Islet precursor cell (in vitro differentiated cells): ENCODE results near the gene MIX23.

ENCODE experiments used
- DNase-seq: peaks from one replicate; pipeline ENCODE4 v3.0.0-alpha.2; 2018

MIX23 gene

DNA sequence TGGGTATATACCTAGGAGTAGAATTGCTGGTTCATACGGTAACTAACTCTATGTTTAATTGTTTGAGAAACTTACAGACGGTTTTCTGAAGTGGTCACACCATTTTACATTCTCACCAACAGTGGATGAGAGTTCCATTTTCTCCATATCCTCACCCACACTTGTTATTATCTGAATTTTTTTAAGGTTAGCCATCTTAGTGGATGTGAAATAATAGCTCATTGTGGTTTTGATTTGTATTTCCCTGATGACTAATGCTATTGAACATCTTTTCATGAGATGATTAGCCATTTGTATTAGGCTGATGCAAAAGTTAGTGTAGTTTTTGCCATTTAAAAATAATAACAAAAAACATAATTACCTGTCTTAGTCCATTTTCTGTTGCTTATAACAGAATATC is 39.4 kb downstream of the MIX23 start:
- no peak for DNase-seq

DNA sequence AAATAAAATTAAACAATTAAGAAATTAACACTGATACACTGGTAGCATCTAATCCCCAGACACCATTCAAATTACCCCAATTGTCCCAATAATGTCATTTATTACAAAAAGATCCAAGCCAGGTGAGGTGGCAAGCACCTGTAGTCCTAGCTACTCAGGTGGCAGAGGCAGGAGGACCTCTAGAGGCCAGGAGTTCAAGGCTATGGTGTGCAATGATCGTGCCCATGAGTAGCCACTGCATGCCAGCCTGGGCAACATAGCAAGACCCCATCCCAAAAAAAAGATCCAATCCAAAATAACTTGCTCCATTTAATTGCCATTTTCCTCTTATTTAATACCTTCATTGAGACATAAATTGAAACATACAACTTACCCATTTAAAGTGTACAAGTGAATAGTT is 40.2 kb downstream of the MIX23 start:
- no peak for DNase-seq

DNA sequence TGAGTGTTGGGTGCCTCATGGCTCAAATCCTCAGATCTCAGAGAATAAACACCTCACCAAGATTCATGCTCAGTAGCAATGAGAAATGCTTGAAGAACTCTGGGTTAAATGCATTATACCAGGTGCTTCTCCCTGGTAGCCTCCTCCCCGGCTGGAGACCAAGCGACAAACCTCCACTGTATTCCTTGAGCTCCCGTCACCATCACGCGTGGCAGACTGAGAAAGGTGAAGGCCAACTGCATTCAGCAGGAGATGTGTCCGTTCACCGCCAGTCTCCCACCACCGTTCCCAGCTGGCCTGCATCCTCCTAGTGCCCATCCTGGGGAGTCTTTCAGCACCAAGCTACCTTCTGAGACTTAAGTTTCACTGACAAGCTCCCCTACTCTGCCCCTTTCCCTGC is 50.5 kb downstream of the MIX23 start:
- no peak for DNase-seq

DNA sequence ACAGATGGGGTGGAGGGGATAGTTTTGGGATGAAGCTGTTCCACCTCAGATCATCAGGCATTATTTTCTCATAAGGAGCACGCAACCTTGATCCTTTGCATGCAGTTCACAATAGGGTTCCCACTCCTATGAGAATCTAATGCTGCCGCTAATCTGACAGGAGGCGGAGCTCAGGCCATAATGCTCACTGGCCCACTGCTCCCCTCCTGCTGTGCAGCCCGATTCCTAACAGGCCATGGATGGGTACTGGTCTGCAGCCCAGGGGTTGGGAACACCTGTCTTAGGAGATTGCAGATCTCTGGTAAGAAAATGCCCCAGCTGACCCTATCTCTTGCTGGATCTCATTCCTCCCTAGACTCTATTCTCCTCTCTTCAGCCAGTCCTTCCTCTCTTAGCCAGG is 51.1 kb downstream of the MIX23 start:
- DNase-seq: no peak

DNA sequence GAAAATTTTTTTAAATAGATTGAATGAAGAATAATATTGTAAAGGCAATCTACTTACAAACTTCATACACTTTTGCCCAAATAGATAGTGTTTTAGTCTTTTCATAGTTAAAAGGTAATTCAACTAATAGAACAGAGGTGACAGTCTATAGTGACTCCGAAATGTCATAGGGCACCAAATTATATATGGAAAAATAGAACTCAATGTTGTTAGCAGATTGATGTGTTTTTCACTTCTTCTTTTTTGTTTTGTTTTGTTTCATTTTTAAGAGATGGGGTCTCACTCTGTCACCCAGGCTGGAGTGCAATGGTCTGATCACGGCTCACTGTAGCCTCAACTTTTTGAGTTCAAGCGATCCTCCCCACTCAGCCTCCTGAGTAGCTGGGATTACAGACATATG is 57.3 kb downstream of the MIX23 start:
- no peak for DNase-seq

DNA sequence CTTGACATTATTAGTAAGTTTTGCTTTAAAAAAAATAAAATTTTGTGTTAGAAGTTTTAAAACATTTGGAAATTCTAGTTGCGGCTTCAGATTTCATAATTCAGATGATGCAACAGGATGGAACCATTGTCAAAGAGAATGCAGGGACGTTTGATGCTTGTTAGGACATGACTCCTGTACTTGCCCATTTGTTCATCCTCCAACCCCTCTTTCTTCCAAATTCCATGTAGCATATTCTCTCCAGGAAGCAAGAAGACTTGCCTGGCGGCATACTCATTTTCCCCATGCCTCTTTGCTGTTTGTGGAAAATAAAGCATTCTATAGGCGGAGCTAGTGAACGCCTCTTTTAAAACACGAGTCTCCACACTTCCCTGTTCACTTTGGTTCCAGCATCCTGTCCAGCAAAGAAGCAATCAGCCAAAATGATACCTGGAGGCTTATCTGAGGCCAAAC is 58.1 kb downstream of the MIX23 start, which contains the start of gene CSTA:
Gene CSTA, plus strand, starts transcription at position 378 of the 453 bp plus-strand sequence. Its CDS starts 45 bp downstream, at position 423.
- DNase-seq: no peak

DNA sequence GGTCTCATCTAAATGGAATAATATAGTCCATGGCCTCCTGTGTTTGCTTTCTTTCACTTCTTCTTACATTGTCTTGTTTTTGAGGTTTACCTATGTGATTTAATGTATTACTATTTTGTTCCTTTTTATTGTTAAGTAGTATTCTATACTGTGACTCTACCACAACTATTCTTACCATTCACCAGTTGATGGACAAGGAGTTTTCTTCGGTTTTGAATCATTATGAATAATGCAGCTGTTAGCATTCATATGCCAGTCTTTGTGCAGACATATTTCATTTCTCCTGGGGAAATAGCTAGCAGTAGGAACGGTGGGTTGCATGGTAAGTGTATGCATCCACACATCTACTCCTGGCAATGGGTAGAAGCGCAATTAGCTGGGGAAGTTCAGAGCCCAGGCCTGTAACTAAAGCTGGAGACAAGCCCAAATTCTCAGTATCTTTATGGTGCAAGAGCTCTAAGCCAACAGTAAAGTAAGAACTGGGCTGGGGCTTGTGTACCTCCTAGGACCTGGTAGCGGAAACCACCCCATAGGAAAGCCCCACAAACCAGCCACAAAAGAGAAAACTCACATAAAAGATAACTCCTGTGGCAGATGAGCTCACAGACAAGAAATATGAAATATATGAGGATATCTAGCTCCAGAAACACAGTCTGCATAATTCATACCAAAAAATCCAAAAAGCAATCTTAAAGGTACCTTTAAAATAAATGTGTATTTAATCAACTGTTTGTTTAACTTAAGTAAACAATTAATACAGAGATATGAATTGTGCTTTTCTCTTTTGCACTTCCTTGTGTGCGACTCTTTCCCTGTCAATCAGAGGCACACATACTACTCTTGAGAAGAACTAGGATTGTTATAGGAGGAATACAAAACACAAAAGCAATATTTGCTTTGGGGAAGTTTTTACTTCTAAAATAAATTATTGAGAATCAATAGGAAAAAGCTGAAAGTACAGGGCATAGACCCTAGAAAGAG is 60.6 kb downstream of the MIX23 start:
- DNase-seq: no peak

DNA sequence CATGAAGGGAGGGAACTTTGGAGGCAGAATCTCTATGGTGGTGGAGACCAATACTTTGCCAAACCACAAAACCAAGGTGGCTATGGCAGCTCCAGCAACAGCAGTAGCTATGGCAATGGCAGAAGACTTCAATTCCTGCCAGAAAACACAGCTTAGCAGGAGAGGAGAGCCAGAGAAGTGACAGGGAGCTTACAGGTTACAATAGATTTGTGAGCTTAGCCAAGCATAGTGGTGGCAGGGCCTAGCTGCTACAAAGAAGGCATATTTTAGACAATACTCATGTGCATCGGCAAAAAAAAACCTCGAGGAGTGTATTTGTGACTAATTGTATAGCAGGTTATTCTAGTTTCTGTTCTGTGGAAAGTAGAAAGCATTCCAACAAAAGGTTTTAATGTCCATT is 64.4 kb downstream of the MIX23 start:
- DNase-seq: no peak

DNA sequence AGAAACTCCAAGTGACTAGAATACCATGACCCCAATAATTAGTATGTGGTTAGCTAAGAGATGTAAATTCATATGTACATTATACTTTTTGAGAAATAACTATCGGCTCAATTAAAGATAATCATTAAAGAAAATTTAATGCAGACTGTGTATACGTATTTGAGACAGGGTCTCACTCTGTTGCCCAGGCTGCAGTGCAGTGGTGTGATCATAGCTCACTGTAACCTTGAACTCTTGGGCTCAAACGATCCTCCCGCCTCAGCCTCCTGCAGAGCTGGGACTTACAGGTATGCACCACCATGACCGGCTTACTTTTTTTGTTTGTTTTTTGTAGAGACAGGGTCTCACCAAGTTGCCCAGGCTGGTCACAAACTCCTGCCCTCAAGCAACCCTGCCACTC is 66.7 kb downstream of the MIX23 start:
- DNase-seq: no peak

DNA sequence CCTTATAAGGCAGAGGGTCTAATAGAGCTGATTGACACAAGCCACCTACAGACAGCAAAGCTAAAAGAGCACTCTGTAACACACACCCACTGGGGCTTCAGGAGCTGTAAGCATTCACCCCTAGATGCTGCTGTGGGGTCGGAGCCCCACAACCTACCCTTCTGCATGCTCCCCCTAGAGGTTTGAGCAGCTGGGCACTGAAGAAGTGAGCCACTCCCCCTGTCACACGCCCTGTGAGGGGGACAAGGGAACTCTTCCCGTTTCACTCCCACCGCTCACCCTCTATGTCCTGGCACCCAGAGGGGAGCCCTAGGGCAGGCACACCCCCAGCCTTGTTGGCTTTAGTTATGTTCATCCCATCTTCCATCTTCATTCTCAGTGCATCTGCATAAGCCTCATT is 67.4 kb downstream of the MIX23 start:
- no peak for DNase-seq

DNA sequence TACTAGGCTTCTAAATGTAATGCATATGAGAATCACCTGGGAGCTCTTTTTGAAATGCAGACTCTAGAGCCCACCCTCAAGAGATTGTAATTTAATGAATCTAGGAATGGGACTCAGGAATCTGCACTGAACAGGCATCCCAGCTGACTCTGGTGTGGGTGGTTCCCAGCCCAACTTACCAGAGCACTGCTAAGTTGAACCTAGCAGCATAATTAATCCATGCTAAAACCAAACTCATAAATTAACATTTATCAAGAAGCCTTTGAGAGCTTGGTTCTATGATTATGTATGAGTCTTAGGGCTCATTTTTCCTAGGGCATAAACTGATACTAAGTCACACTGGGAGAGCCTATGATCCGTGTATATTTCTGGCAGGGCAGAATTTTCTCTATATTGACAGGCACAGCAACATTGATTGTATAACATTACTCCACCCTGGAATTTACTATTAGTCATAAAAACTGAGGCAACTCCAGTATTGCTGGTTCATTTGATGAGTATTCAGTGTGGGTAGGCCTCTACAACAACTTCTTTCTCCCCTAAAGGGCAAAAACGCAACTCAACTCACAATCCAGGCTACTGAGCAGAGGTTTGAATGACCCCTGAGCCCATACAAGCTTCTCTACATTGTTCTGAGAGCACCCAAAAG is 68.7 kb downstream of the MIX23 start:
- DNase-seq: no peak

DNA sequence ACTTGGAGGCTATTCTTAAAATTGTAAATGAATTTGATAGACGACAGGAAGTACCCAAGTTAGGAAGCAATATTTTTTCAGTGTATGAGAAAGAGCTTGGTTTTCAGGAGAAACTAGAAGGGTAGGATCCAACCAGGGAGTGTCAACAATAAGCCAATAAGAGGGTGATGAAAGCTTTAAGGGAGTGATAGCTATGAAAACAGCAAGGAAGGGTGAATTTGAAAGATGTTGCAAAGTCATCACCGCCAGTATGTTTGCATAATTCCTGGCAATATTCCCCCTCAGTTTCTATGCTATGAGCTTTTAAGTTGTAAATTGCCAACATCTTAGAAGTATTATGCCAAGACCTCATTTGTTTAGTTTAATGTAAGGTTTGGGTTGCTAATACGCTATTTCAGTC is 69.8 kb downstream of the MIX23 start:
- DNase-seq: no peak

DNA sequence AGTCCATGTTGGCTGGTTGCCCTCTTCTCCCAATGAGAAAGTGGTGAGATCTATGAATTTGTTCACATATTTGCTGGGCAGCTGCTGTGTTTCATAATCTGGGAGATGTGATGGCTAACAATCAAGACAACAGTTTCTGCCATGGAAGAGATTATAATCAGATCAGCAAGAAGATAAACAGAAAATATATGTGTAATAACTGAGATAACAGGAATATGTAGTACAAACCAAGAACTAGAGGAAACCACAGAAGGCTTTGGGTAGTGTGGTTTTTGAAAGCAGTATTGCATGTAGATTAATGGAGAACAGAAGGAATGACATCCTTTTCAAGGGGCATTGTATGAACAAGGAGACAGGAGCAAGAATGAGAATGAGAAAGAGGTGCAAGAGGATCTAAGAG is 70.2 kb downstream of the MIX23 start:
- no peak for DNase-seq

DNA sequence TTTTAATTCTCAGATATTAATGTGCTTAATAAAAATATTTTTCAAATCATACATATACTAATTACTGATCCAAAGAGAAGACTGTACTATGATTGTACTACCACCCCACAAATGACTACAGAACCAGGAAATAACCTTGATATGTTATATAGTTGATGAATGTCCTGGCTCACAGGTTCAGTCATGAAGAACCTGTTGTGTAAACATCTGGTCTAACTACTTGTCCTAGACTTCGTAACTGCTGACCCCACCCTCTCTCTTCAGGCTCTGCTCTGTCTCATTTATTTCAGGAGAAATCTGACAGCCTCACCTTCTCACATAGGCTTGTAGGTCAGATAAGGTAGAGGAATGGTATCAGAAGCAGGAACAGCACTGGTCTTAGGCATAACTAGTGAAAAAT is 72.7 kb downstream of the MIX23 start:
- no peak for DNase-seq
